Fibroblast of lung (primary cell): Measurements from ENCODE around the gene CRACDL. TPM values are rescaled to one million over a fixed set of nuclear protein-coding genes. Genes with fewer than 3 reads are reported as not detected.

Experiments
- DNase-seq, 2 donors: peaks; one replicate each; pipeline versions ENCODE4 v3.0.0 to v3.0.0-alpha.2; 2010; ENCODE audit warnings: low read depth in 2 of 2
- H2AFZ ChIP-seq: 2 replicates; pipeline ENCODE4 v1.5.1; 2012; ENCODE audit warnings: low read length, control low read depth, inconsistent platforms
- H3K27ac ChIP-seq: 2 replicates; pipeline ENCODE4 v1.5.1; 2011; ENCODE audit warnings: low read length, control low read depth; ENCODE audit not compliant: insufficient read depth
- H3K27me3 ChIP-seq: 2 replicates; pipeline ENCODE4 v1.5.1; 2011; ENCODE audit warnings: mild to moderate bottlenecking, low read length; ENCODE audit not compliant: control insufficient read depth, insufficient read depth
- H3K36me3 ChIP-seq: 2 replicates; pipeline ENCODE4 v1.5.1; 2011; ENCODE audit warnings: low read length; ENCODE audit not compliant: control insufficient read depth, insufficient read depth
- H3K4me1 ChIP-seq: 2 replicates; pipeline ENCODE4 v1.5.1; 2011; ENCODE audit warnings: low read length; ENCODE audit not compliant: control insufficient read depth, insufficient read depth; ENCODE audit errors: extremely low read depth
- H3K4me2 ChIP-seq: 2 replicates; pipeline ENCODE4 v1.5.1; 2011; ENCODE audit warnings: low read length, control low read depth; ENCODE audit not compliant: insufficient read depth; ENCODE audit errors: extremely low read depth
- H3K4me3 ChIP-seq, 4 experiments: fragments of 200-600 bp in 1 of 4; sonication (generic) in 1 of 4; replicated peaks in 1 of 4; 2 replicates each; pipeline ENCODE4 v1.5.1; 2011 to 2016; ENCODE audit warnings: low read length in 4 of 4, low read depth in 3 of 4, mild to moderate bottlenecking in 3 of 4, control low read depth in 2 of 4, inconsistent platforms in 1 of 4, mixed read lengths in 1 of 4; ENCODE audit not compliant: insufficient read depth in 1 of 4; ENCODE audit errors: control extremely low read depth in 1 of 4
- H3K79me2 ChIP-seq: 2 replicates; pipeline ENCODE4 v1.5.1; 2012; ENCODE audit warnings: mild to moderate bottlenecking, low read length, inconsistent platforms; ENCODE audit not compliant: control insufficient read depth, insufficient read depth
- H3K9ac ChIP-seq: 2 replicates; pipeline ENCODE4 v1.5.1; 2011; ENCODE audit warnings: mild to moderate bottlenecking, low read length, control low read depth; ENCODE audit not compliant: insufficient read depth
- H3K9me3 ChIP-seq: 2 replicates; pipeline ENCODE4 v1.5.1; 2012; ENCODE audit warnings: low read depth, low read length; ENCODE audit not compliant: control insufficient read depth, insufficient read depth
- H4K20me1 ChIP-seq: 2 replicates; pipeline ENCODE4 v1.5.1; 2011; ENCODE audit warnings: low read length; ENCODE audit not compliant: control insufficient read depth, insufficient read depth; ENCODE audit errors: extremely low read depth
- CTCF ChIP-seq, 2 donors: IDR thresholded peaks in 1 of 2; conservative IDR thresholded peaks in 1 of 2; 1 replicate in 1 of 2; 2 replicates in 1 of 2; pipeline ENCODE4 v1.5.1; 2011 to 2012; ENCODE audit warnings: low read length in 2 of 2, control low read depth in 1 of 2, inconsistent platforms in 1 of 2, low read depth in 1 of 2, mild to moderate bottlenecking in 1 of 2
- EZH2 ChIP-seq: IDR thresholded peaks from 2 replicates; pipeline ENCODE4 v1.5.1; 2012; ENCODE audit warnings: low read length, control low read depth, mild to moderate bottlenecking; ENCODE audit errors: missing control alignments
- polyA plus RNA-seq, 2 donors: library from polyadenylated mRNA; depleted of rRNA in 1 of 2; stranded (reverse) in 1 of 2; unstranded in 1 of 2; fragments of >200 nt; gene quantifications; 2 replicates each; pipeline ENCODE4 v1.2.1, GENCODE V29; 2011 to 2012; ENCODE audit warnings: missing spikeins in 1 of 2
- total RNA-seq: library from RNA; depleted of rRNA; stranded (reverse); fragments of >200 nt; gene quantifications from 2 replicates; pipeline ENCODE4 v1.2.1, GENCODE V29; 2014

The CRACDL gene
- total and polyA plus RNA-seq, 2 donors (not counting 1 experiment from before 2014, with no cell fraction given), result not detected

GRCh38 chr2:98799375-98800329 is 136.4 kb downstream of the CRACDL start:
- no peak overlapping the region for H2AFZ ChIP-seq
- H3K36me3 ChIP-seq, result no peaks in the 10 kb centered on the region
- no peak for DNase-seq
- TF ChIP-seq EZH2 (no peak), CTCF (conservative IDR thresholded peaks at IDR 0.05 in 1 of 2, IDR thresholded peaks at IDR 0.05 in 1 of 2; ENCODE audit: low read depth in 1 of 2, low read length in 2 of 2) (no peak)
- no peak overlapping the region for H3K4me3 ChIP-seq
- no peaks in the 10 kb centered on the region for H4K20me1 ChIP-seq
- no peak overlapping the region for H3K4me2 ChIP-seq
- no peaks in the 10 kb centered on the region for H3K79me2 ChIP-seq
- no peaks in the 10 kb centered on the region for H3K9me3 ChIP-seq
- no peaks in the 10 kb centered on the region for H3K4me1 ChIP-seq
- H3K27me3 ChIP-seq, result no peaks in the 10 kb centered on the region
- H3K9ac ChIP-seq, result no peak overlapping the region
- H3K27ac ChIP-seq, result no peak overlapping the region

GRCh38 chr2:98796775-98797544 is 139.1 kb downstream of the CRACDL start:
- no peak overlapping the region for H3K4me3 ChIP-seq
- no peaks in the 10 kb centered on the region for H3K79me2 ChIP-seq
- no peak for DNase-seq
- no peak overlapping the region for H3K27ac ChIP-seq
- H3K27me3 ChIP-seq, result no peaks in the 10 kb centered on the region
- H3K36me3 ChIP-seq, result no peaks in the 10 kb centered on the region
- no peaks in the 10 kb centered on the region for H3K4me1 ChIP-seq
- no peak overlapping the region for H3K4me2 ChIP-seq
- TF ChIP-seq EZH2 (no peak), CTCF (conservative IDR thresholded peaks at IDR 0.05 in 1 of 2, IDR thresholded peaks at IDR 0.05 in 1 of 2; ENCODE audit: low read depth in 1 of 2, low read length in 2 of 2) (no peak)
- no peaks in the 10 kb centered on the region for H4K20me1 ChIP-seq
- no peaks in the 10 kb centered on the region for H3K9me3 ChIP-seq
- no peak overlapping the region for H3K9ac ChIP-seq
- H2AFZ ChIP-seq, result no peak overlapping the region
